HL-60 (cell line): ENCODE data around the gene CEP112.

ENCODE experiments used
- GABPA ChIP-seq: IDR thresholded peaks from 2 replicates; pipeline ENCODE4 v1.6.1; 2012; ENCODE audit warnings: low read depth
- POLR2AphosphoS5 ChIP-seq: IDR thresholded peaks from 2 replicates; pipeline ENCODE4 v1.6.1; 2012; ENCODE audit warnings: low read depth
- SPI1 ChIP-seq: IDR thresholded peaks from 2 replicates; pipeline ENCODE4 v1.6.1; 2012; ENCODE audit warnings: low read depth, mild to moderate bottlenecking, borderline replicate concordance
- TF ChIP-seq, protein P1 (sequence below): IDR thresholded peaks from one replicate; pipeline ENCODE4 v1.5.1; 2011; ENCODE audit warnings: low read length, control low read depth, inconsistent platforms; ENCODE audit not compliant: insufficient read depth
- TF ChIP-seq, protein P2 (sequence below): IDR thresholded peaks from 2 replicates; pipeline ENCODE4 v1.6.1; 2012; ENCODE audit warnings: low read depth; ENCODE audit not compliant: insufficient replicate concordance

- TF ChIP-seq, protein P1, sequence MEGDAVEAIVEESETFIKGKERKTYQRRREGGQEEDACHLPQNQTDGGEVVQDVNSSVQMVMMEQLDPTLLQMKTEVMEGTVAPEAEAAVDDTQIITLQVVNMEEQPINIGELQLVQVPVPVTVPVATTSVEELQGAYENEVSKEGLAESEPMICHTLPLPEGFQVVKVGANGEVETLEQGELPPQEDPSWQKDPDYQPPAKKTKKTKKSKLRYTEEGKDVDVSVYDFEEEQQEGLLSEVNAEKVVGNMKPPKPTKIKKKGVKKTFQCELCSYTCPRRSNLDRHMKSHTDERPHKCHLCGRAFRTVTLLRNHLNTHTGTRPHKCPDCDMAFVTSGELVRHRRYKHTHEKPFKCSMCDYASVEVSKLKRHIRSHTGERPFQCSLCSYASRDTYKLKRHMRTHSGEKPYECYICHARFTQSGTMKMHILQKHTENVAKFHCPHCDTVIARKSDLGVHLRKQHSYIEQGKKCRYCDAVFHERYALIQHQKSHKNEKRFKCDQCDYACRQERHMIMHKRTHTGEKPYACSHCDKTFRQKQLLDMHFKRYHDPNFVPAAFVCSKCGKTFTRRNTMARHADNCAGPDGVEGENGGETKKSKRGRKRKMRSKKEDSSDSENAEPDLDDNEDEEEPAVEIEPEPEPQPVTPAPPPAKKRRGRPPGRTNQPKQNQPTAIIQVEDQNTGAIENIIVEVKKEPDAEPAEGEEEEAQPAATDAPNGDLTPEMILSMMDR, result no peak
- TF ChIP-seq GABPA, result no peak
- TF ChIP-seq POLR2AphosphoS5, result no peak
- no peak for TF ChIP-seq SPI1
- TF ChIP-seq, protein P2, sequence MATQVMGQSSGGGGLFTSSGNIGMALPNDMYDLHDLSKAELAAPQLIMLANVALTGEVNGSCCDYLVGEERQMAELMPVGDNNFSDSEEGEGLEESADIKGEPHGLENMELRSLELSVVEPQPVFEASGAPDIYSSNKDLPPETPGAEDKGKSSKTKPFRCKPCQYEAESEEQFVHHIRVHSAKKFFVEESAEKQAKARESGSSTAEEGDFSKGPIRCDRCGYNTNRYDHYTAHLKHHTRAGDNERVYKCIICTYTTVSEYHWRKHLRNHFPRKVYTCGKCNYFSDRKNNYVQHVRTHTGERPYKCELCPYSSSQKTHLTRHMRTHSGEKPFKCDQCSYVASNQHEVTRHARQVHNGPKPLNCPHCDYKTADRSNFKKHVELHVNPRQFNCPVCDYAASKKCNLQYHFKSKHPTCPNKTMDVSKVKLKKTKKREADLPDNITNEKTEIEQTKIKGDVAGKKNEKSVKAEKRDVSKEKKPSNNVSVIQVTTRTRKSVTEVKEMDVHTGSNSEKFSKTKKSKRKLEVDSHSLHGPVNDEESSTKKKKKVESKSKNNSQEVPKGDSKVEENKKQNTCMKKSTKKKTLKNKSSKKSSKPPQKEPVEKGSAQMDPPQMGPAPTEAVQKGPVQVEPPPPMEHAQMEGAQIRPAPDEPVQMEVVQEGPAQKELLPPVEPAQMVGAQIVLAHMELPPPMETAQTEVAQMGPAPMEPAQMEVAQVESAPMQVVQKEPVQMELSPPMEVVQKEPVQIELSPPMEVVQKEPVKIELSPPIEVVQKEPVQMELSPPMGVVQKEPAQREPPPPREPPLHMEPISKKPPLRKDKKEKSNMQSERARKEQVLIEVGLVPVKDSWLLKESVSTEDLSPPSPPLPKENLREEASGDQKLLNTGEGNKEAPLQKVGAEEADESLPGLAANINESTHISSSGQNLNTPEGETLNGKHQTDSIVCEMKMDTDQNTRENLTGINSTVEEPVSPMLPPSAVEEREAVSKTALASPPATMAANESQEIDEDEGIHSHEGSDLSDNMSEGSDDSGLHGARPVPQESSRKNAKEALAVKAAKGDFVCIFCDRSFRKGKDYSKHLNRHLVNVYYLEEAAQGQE, result no peak
These were observed 405.5 kb downstream of the CEP112 start for GRCh38 chr17:65786479-65786878.
